Measurements from ENCODE around the gene RHOA.

DNA sequence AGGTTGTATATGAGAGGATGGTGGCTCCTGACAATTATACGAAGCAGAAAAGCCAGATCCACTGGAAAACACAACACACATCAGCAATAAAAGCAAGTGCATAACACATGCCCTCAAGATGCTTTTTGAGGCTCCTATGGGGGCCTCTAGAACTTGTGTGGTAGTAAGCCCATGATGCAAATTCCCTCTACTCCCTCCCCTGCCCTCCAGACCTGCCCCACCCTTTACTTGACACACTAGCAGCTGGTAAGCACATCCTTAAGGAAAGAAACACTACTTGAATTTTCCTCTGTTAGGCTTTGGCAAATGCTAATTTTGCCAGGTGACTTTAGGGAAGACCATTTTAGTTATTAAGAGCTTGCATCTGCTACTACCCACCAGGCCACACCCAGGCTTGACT lies 101.1 kb downstream of the RHOA start:
- no peak for TF ChIP-seq POLR2A (IDR thresholded peaks at IDR 0.05)
- TF ChIP-seq, protein P1, sequence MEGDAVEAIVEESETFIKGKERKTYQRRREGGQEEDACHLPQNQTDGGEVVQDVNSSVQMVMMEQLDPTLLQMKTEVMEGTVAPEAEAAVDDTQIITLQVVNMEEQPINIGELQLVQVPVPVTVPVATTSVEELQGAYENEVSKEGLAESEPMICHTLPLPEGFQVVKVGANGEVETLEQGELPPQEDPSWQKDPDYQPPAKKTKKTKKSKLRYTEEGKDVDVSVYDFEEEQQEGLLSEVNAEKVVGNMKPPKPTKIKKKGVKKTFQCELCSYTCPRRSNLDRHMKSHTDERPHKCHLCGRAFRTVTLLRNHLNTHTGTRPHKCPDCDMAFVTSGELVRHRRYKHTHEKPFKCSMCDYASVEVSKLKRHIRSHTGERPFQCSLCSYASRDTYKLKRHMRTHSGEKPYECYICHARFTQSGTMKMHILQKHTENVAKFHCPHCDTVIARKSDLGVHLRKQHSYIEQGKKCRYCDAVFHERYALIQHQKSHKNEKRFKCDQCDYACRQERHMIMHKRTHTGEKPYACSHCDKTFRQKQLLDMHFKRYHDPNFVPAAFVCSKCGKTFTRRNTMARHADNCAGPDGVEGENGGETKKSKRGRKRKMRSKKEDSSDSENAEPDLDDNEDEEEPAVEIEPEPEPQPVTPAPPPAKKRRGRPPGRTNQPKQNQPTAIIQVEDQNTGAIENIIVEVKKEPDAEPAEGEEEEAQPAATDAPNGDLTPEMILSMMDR (IDR thresholded peaks at IDR 0.05), result no peak

Data from breast epithelium (tissue), 3 donors.